GM18867 (cell line): Measurements from ENCODE around the gene BPIFB4.
"Not testable (repeated sequence)": the region's sequence is repeated elsewhere in the genome, so short reads cannot be mapped to it uniquely, and the experiment has no call there.

Experiments used
- ATAC-seq: cut with Tn5 transposase; IDR thresholded peaks from one replicate; pipeline ENCODE4 v1.9.1; 2021; ENCODE audit warnings: mild to moderate bottlenecking, moderate library complexity; ENCODE audit not compliant: unreplicated experiment

BPIFB4 gene

DNA sequence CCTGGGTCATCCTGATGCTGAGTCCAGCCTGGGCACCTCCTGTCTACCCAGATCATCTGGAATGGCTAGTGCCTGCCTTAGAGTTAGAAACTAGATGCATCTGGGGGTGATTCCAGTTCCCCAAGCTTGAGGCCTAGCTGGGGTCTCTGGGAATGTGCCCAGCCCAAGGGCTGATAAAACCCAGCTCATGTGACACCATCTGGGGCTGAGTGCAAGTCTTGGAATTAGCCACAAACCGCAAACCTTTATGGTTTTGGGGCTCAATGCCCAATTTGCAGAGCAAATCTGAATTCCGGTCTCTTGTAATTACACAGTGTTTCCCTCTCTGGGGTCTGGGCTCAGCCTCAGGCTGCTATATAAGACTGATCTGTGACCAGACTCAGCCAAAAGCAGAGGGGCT is at the start of gene BPIFB4:
Gene BPIFB4 (plus strand): TSS at position 385 of the 400 bp plus-strand sequence. CDS start 1,884 bp downstream, outside the sequence.
- no peak for ATAC-seq

GRCh38 chr20:33030076-33030475 is 49.4 kb upstream of the BPIFB4 start:
- ATAC-seq, result no peak

GRCh38 chr20:33030569-33030968 is 48.9 kb upstream of the BPIFB4 start:
- no peak for ATAC-seq

DNA sequence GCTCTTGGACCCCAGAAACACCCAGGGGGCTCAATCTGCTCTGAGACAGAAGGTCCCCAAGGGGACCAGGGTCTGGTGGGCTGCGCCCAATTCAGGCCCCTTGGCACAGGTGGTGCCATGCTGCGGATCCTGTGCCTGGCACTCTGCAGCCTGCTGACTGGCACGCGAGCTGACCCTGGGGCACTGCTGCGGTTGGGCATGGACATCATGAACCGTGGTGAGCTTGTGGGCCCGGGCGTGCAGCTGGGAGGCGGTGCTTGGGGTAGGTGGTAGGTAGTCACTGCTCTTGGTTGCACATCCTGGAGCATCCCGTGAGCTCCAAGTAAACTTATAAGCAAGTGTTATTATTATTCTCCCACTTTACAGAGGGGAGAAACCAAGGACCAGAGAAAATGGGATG is 47.9 kb upstream of the BPIFB4 start, which contains the start of gene BPIFB6:
Gene BPIFB6 (plus strand): TSS at position 118 of the 400 bp plus-strand sequence. CDS start 0 bp downstream, at position 118.
- ATAC-seq, result no peak

GRCh38 chr20:33032555-33032954 is 46.9 kb upstream of the BPIFB4 start:
- no peak for ATAC-seq

GRCh38 chr20:33033381-33033780 is 46.1 kb upstream of the BPIFB4 start:
- ATAC-seq, result no peak

DNA sequence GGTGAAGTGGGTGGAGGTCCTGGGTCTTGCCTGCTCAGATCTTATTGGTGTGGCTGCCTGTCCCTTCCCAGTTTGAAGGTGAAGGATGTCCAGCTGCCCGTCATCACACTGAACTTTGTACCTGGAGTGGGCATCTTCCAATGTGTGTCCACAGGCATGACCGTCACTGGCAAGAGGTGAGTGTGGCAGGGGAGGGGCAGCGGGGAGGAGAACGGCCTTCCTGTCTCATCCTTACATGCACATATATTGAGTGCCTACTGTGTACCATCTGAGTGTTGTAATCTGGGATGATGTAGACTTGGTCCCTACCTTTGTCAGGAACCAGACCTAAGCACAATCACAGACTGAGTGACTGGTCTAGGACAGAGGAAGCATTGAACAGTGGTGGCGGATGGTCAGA is 45.3 kb upstream of the BPIFB4 start:
- ATAC-seq, result no peak

DNA sequence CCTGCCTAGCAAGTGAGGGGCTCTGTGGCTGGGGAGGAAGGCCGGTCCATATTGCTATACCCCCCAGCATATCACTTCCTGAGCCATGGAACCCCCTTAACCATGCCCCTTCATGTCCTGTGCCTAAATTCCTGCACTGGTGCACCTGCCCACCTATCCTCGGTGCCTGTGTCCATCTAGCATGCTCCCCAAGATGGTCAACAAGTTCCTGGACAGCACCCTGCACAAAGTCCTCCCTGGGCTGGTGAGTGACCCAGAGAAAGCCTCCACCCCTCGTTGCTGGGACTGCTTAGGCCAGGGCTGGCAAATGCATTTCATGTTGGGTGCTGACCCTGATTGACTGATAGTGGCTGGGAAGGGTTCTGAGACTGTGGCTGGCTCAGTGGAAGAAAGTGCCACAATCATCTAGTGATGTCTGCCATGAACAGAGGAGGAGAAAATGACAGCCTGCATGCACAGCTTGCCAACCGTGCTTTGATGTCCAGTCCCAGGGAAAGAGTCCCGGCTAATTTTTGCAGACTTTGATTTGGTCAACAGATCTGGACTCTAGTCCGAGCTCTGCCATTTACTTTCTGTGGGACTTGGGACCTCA is 44.4 kb upstream of the BPIFB4 start:
- no peak for ATAC-seq

- ATAC-seq, result no peak
These were observed 42.0 kb upstream of the BPIFB4 start for GRCh38 chr20:33037456-33037855.

- ATAC-seq, result no peak
These were observed 41.2 kb upstream of the BPIFB4 start for GRCh38 chr20:33038243-33038642.

- ATAC-seq, result no peak
These were observed 37.0 kb upstream of the BPIFB4 start for GRCh38 chr20:33042430-33042829.

DNA sequence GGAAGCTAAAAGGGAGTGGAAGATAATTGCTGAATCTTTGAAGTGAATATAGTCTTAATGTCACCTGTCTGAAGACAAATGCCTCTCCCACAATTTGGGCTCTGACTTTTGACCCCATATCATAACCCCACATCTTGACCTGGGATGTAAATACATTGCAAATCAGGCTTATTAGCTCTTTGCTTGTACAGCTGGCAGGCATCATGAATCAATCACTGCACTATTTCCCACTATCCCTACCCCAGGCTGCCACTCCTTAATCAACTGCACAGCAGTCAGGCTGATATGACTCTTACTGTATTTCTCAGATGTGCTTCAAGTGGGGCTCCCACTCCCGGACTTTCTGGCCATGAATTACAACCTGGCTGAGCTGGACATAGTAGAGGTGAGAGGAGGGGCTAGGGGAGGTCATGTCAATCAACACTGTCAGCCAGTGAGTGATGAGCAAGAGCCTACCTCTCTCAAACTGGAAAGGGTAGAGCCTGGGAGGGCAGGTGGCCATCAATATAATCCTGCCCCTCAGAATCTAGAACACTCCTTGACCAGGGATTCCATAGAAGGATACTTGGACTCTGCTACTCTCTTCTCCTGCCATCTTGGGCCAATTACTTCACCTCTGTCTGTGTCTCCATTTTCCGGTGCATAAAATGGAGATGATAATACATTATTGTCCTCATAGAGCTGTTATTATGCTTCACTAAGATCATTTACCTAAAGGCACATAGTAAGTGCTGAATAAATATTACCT is 36.3 kb upstream of the BPIFB4 start:
- no peak for ATAC-seq

- no peak for ATAC-seq
These were observed 35.7 kb upstream of the BPIFB4 start for GRCh38 chr20:33043731-33044181.

GRCh38 chr20:33045129-33045721 is 34.2 kb upstream of the BPIFB4 start:
- not testable (repeated sequence) for ATAC-seq

- ATAC-seq, result no peak
These were observed 33.0 kb upstream of the BPIFB4 start for GRCh38 chr20:33046412-33046811.

DNA sequence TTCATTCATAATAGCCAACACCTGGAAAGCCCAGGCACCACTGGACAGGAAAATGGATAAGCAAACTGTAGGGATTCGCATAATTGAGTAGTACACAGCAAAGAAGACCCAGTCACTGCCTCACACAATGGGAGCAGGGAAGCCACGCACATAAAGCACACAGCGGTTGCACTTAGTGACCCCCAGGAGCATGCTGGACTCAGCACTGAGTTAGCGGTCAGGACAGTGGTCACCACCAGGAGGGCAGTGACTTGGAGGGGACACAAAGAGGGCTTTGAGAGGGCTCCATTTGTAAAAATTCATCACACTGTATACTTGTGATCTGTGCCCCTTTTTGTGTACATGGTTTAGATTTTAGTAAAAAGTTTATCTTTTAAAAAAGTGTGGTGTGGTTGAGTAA is 28.1 kb upstream of the BPIFB4 start:
- no peak for ATAC-seq

DNA sequence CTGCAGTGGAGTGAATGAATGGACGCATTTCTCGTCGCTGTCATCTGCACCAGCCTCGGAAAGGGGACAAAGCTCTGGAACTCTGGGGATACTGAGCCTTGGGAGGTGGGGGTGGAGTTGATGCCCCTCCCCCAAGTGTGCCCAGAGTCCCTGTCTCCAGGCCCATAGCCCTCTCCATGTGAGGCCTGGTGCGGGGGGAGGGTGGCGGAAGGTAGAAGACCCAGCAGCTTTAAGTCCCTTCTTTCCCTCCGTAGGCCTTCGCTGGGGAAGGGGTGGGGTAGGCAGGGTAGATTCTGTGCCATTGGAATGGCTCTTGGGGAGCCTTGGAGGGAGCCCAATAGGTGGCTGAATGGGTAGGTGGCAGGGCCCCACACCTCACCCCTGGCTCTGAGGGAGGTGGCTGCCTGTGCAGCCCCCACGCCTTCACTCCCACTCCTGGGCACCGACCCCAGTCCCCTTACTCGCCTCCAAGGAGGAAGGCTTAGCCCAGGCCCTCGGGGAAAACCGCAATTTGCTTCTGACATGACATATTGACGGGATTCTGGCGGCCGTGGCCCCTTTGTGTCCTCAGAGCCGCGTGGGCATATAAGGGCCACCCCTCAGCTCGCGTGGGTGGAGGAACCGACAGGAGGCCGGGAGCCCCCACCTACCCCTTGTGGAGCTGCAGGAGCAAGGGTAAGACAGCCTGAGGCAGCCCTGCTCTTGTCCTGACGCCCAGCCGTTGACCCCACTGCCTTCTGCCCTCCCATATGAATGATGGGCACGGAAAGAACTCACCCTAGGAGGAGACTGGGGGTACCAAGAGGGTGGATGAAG is 25.9 kb upstream of the BPIFB4 start, which contains the start of gene BPIFB3:
Gene BPIFB3 (plus strand): TSS at position 613 of the 816 bp plus-strand sequence. CDS start 1,533 bp downstream, outside the sequence.
- ATAC-seq, result no peak

DNA sequence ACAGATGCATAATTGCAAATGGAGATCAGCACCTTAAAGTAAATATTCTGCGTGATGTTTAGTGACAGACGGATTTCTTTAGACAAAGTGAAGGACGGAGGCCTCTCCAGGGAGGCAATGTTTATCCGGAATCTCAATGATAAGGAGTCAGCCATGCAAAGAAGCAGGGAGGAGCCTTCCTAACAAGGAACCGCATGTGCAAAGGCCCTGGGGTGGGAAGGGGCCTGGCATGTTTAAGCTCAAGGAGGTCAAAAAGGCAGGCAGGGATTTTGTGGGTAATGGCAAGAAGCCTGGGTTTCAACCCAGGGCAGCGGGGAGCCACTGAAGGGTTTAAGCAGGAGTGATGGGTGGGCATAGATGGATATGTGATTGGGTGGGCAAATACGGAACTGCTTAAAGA is 25.1 kb upstream of the BPIFB4 start:
- no peak for ATAC-seq

GRCh38 chr20:33054791-33055190 is 24.7 kb upstream of the BPIFB4 start:
- no peak for ATAC-seq

DNA sequence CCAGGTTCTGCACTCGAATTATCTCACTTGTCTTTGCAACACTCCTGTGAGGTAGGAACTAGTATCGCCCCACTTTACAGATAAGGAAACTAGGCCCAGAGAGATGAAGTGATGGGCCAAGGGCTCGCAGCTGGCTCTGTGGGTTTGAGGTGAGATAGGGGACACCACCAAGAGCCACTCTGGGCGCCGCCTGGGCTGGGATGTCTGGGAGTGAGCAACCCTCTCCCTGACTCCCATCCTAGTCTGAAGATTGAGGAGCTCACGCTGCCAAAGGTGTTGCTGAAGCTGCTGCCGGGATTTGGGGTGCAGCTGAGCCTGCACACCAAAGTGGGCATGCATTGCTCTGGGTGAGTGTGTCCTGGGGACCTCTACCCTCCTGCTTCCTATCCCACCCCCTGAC is 20.3 kb upstream of the BPIFB4 start:
- no peak for ATAC-seq
